Calu3 (cell line): ENCODE results near the gene RASGRP4. TPM values are rescaled to one million over a fixed set of nuclear protein-coding genes. Genes with fewer than 3 reads are reported as not detected.
"Not testable (repeated sequence)": the region's sequence is repeated elsewhere in the genome, so short reads cannot be mapped to it uniquely, and the experiment has no call there.

Experiments
- BruUV-seq: library from RNA; stranded (reverse); fragments of 400-500 nt; replicated peaks from 2 replicates; lab custom pipeline; 2021; lab: Mats Ljungman, UMichigan
- CTCF ChIA-PET: fragments of 300-600 bp; sonication (Branson Sonifier 250); formaldehyde crosslinking; loops from one replicate; lab custom pipeline; 2022; ENCODE audit warnings: antibody characterized with exemption; lab: Charles Lee
- DNase-seq: peaks from one replicate; pipeline ENCODE4 v3.0.0; 2022
- H3K27ac Mint-ChIP-seq: one replicate; pipeline ENCODE4 v1.8.0; 2022; ENCODE audit warnings: mixed read lengths; ENCODE audit not compliant: unreplicated experiment
- H3K27me3 Mint-ChIP-seq: one replicate; pipeline ENCODE4 v1.8.0; 2022; ENCODE audit warnings: mixed read lengths; ENCODE audit not compliant: unreplicated experiment
- H3K36me3 Mint-ChIP-seq: one replicate; pipeline ENCODE4 v1.8.0; 2022; ENCODE audit warnings: mild to moderate bottlenecking, moderate library complexity, mixed read lengths; ENCODE audit not compliant: insufficient read depth, unreplicated experiment
- H3K4me1 Mint-ChIP-seq: one replicate; pipeline ENCODE4 v1.8.0; 2022; ENCODE audit warnings: mild to moderate bottlenecking, low read depth, mixed read lengths; ENCODE audit not compliant: unreplicated experiment
- H3K4me3 Mint-ChIP-seq: one replicate; pipeline ENCODE4 v1.8.0; 2022; ENCODE audit warnings: mild to moderate bottlenecking, low read depth, moderate library complexity, mixed read lengths; ENCODE audit not compliant: unreplicated experiment
- H3K9me3 Mint-ChIP-seq: one replicate; pipeline ENCODE4 v1.8.0; 2022; ENCODE audit warnings: low read depth, mixed read lengths; ENCODE audit not compliant: unreplicated experiment
- CTCF ChIP-seq: fragments of 200-600 bp; IDR thresholded peaks from one replicate; pipeline ENCODE4 v1.8.0; 2022; ENCODE audit warnings: antibody characterized with exemption; ENCODE audit not compliant: unreplicated experiment
- intact Hi-C: fragments of 100-400 bp; cut with micrococcal nuclease; formaldehyde crosslinking; loops from one replicate; pipeline ENCODE4 v1.10.0; 2022; ENCODE audit not compliant: unreplicated experiment
- total RNA-seq: library from RNA; stranded (reverse); gene quantifications from 2 replicates; pipeline ENCODE4 v1.2.3, GENCODE V29; 2022

The RASGRP4 gene
- total RNA-seq, 1 experiment from 2014 or later: not detected

GRCh38 chr19:38411041-38411712 lies 14.8 kb downstream of the RASGRP4 start:
- no peak for TF ChIP-seq CTCF
- H3K27ac Mint-ChIP-seq: peak overlapping the region; percentile 46
- H3K36me3 Mint-ChIP-seq: peaks cover 17% of the 10 kb centered on the region
- no peak overlapping the region for H3K4me3 Mint-ChIP-seq
- no peak for DNase-seq
- H3K9me3 Mint-ChIP-seq: no peaks in the 10 kb centered on the region
- CTCF ChIA-PET: interaction anchor here (1.6 kb wide), 1 partner anchor 8 kb away, joined by 4 read pairs; the partner anchor contains the start of gene FAM98C
- peaks cover 24% of the 10 kb centered on the region for H3K27me3 Mint-ChIP-seq
- BruUV-seq: no TSS peak
- intact Hi-C loops: no loop called here
- H3K4me1 Mint-ChIP-seq: peaks cover 14% of the 10 kb centered on the region

GRCh38 chr19:38410407-38410806 lies 15.6 kb downstream of the RASGRP4 start:
- Mint-ChIP-seq H3K4me1 (peaks cover 14% of the 10 kb centered on the region), H3K36me3 (peaks cover 21% of the 10 kb centered on the region), H3K27me3 (peaks cover 24% of the 10 kb centered on the region)
- CTCF ChIA-PET, intact Hi-C loops, H3K4me3 Mint-ChIP-seq, BruUV-seq, H3K27ac Mint-ChIP-seq, DNase-seq, H3K9me3 Mint-ChIP-seq: not testable (repeated sequence)

- no peak overlapping the region for H3K4me3 Mint-ChIP-seq
- no peak for TF ChIP-seq CTCF
- intact Hi-C loops: no loop called here
- H3K9me3 Mint-ChIP-seq: no peaks in the 10 kb centered on the region
- H3K27ac Mint-ChIP-seq: no peak overlapping the region
- CTCF ChIA-PET: interaction anchor here (0.6 kb wide), 1 partner anchor 47 kb away, joined by 6 read pairs; no protein-coding TSS in a partner anchor
- H3K4me1 Mint-ChIP-seq: peaks cover 14% of the 10 kb centered on the region
- peaks cover 29% of the 10 kb centered on the region for H3K36me3 Mint-ChIP-seq
- H3K27me3 Mint-ChIP-seq: peaks cover 24% of the 10 kb centered on the region
- no TSS peak for BruUV-seq
- no peak for DNase-seq
These were observed 16.3 kb downstream of the RASGRP4 start for GRCh38 chr19:38409631-38410133.

- intact Hi-C loops: no loop called here
- CTCF ChIA-PET: no interaction called here
- Mint-ChIP-seq H3K27me3 (peaks cover 2% of the 10 kb centered on the region), H3K36me3 (peaks cover 42% of the 10 kb centered on the region), H3K9me3 (no peaks in the 10 kb centered on the region), H3K27ac (no peak overlapping the region), H3K4me1 (no peaks in the 10 kb centered on the region), H3K4me3 (no peak overlapping the region)
- DNase-seq: no peak
- no peak for TF ChIP-seq CTCF
- BruUV-seq: no TSS peak
These were observed 20.7 kb downstream of the RASGRP4 start for GRCh38 chr19:38405276-38405675.

GRCh38 chr19:38404858-38405257 lies 21.2 kb downstream of the RASGRP4 start:
- no peak for TF ChIP-seq CTCF
- no peaks in the 10 kb centered on the region for H3K9me3 Mint-ChIP-seq
- H3K27ac Mint-ChIP-seq: no peak overlapping the region
- no peak for DNase-seq
- no peaks in the 10 kb centered on the region for H3K27me3 Mint-ChIP-seq
- no TSS peak for BruUV-seq
- intact Hi-C loops: loop anchor here (5.0 kb wide), 1 partner anchor 527 kb away; the partner anchor contains the start of genes MRPS12 and SARS2
- H3K36me3 Mint-ChIP-seq: peaks cover 42% of the 10 kb centered on the region
- peak overlapping the region; percentile 99 for H3K4me3 Mint-ChIP-seq
- CTCF ChIA-PET: no interaction called here
- H3K4me1 Mint-ChIP-seq: no peaks in the 10 kb centered on the region
